Measurements from ENCODE around the gene GLUD1. TPM values are rescaled to one million over a fixed set of nuclear protein-coding genes. Genes with fewer than 3 reads are reported as not detected.

The GLUD1 gene
- total RNA-seq, 1 donor from 2014 or later: 123 TPM

DNA sequence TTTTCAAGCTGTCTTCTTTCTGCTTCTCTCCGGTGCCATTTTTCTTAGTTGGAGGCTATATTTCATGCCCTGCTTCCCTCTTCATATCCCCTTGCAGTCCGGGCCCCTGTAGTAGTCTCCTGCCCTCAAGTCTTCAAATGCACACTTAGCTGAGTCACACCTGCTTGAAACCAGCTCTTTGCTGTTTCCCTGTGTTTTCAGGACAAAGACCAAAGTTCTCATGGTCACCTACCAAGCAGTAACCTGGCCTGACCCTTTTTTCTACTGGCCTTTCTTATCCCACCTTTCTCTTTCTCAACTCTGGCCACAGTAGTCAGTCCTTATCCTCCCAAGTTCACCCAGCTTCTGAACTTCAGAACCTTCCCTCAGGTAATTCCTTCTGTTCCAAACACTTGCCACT is 28.5 kb downstream of the GLUD1 start:
- no peak overlapping the region for H3K4me3 Mint-ChIP-seq
- H3K9me3 Mint-ChIP-seq: no peaks in the 10 kb centered on the region
- no peak overlapping the region for H3K27ac Mint-ChIP-seq
- TF ChIP-seq, protein P1, sequence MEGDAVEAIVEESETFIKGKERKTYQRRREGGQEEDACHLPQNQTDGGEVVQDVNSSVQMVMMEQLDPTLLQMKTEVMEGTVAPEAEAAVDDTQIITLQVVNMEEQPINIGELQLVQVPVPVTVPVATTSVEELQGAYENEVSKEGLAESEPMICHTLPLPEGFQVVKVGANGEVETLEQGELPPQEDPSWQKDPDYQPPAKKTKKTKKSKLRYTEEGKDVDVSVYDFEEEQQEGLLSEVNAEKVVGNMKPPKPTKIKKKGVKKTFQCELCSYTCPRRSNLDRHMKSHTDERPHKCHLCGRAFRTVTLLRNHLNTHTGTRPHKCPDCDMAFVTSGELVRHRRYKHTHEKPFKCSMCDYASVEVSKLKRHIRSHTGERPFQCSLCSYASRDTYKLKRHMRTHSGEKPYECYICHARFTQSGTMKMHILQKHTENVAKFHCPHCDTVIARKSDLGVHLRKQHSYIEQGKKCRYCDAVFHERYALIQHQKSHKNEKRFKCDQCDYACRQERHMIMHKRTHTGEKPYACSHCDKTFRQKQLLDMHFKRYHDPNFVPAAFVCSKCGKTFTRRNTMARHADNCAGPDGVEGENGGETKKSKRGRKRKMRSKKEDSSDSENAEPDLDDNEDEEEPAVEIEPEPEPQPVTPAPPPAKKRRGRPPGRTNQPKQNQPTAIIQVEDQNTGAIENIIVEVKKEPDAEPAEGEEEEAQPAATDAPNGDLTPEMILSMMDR (conservative IDR thresholded peaks at IDR 0.05): no peak
- no peak for DNase-seq (ENCODE audit: extremely low spot score, unreplicated experiment)
- no peaks in the 10 kb centered on the region for H3K4me1 Mint-ChIP-seq (ENCODE audit: unreplicated experiment)
- H3K36me3 Mint-ChIP-seq: peaks cover 45% of the 10 kb centered on the region
- no peaks in the 10 kb centered on the region for H3K27me3 Mint-ChIP-seq

DNA sequence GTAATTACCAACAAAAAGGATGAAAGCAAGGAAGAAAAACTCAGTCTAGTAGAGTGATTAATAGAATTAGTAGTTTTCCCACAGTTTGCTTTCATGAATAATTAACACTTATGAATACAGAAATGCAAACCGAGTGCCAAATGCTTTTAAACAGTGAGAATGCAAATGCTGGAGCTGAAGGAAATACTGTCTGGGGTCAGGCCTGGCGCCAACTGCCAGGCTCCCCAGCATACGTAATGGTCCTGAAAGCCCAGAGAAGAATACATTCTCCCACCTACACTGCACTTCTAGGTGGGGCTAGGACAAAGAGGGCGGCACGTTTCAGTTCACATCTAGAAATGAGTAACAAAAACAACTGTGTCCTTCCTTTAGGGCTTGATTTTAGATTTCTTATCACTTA is 30.0 kb downstream of the GLUD1 start:
- TF ChIP-seq, protein P1 (conservative IDR thresholded peaks at IDR 0.05): no peak
- peaks cover 54% of the 10 kb centered on the region for H3K36me3 Mint-ChIP-seq
- H3K9me3 Mint-ChIP-seq: no peaks in the 10 kb centered on the region
- no peak for DNase-seq (ENCODE audit: extremely low spot score, unreplicated experiment)
- no peaks in the 10 kb centered on the region for H3K27me3 Mint-ChIP-seq
- H3K27ac Mint-ChIP-seq: no peak overlapping the region
- H3K4me3 Mint-ChIP-seq: no peak overlapping the region
- H3K4me1 Mint-ChIP-seq (ENCODE audit: unreplicated experiment): no peaks in the 10 kb centered on the region

DNA sequence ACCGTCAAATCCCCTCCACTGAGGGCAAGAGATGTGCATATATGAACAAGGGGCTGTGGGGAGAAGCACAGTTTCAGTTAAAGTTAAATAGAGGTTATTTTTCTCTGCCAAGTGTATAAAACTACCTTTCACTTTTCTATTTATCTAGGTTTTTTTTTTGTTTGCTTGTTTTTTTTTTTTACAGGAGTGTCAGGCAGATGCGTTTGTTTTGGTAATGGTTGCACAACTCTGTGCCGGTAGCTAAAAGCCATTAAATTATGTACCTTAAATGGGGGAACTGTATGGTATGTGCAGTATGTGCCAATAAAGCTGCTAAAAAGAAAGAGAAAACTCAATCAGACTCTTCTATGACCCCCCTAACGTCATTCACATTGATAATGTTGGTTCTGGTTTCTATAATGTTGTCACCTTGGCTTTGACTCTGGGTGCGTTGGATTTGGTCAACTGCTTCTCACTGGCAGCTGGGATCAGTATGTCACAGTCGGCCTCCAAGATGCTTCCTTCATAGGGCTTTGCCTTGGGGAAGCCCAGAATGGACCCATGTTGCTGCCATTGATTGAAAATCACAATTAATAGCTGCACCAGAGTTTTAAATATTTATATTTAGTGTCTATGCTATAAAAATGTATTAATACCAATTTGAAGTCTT is 34.2 kb downstream of the GLUD1 start:
- H3K9me3 Mint-ChIP-seq: no peaks in the 10 kb centered on the region
- TF ChIP-seq, protein P1 (conservative IDR thresholded peaks at IDR 0.05): no peak

DNA sequence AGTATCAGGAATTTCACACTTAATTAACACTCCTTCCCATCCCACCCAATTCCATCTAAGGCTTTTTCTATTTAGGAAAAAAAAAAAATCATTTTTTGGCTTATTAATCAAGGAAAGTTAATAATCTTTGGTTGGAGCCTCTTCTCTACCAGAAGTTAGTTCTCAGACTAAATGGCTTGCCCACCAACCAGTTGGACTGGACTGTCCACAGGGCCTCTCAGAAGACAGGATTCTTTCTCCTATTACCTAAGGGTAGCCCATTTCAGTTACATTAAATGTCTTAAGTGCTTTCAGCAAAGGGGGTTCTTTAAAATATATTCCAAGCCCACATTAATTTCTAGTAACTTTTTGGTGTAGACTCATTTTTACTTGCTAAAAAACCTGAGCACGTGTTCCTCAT is 35.2 kb downstream of the GLUD1 start:
- no peaks in the 10 kb centered on the region for H3K27me3 Mint-ChIP-seq
- peaks cover 37% of the 10 kb centered on the region for H3K36me3 Mint-ChIP-seq

More for the DNA sequence above, 34.2 kb downstream of the GLUD1 start:
- Mint-ChIP-seq H3K27me3 (no peaks in the 10 kb centered on the region), H3K4me3 (no peak overlapping the region), H3K4me1 (ENCODE audit: unreplicated experiment) (no peaks in the 10 kb centered on the region), H3K27ac (no peak overlapping the region), H3K36me3 (peaks cover 37% of the 10 kb centered on the region)
- DNase-seq (ENCODE audit: extremely low spot score, unreplicated experiment): no peak

DNA sequence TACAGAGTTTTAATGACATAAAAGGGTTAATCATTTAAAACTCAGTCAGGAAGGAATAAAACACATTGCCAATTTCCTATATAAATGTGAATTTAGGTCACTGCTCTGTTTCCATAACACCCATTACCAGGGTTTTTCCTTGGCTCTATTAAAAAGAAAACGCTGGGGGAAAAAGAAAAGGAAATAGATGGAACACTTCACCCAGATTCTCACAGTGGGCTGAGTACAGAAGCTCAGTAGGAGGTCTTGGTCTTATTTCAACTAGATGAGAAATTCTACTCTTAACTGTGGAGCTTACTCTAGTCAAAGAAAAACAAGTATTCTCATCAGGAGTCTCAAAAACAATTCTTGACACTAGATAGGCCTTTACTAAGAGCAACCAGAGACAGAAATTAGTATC is 36.5 kb downstream of the GLUD1 start:
- Mint-ChIP-seq H3K27me3 (no peaks in the 10 kb centered on the region), H3K4me1 (ENCODE audit: unreplicated experiment) (no peaks in the 10 kb centered on the region), H3K4me3 (no peak overlapping the region), H3K9me3 (no peaks in the 10 kb centered on the region), H3K36me3 (peaks cover 30% of the 10 kb centered on the region), H3K27ac (no peak overlapping the region)
- DNase-seq (ENCODE audit: extremely low spot score, unreplicated experiment): no peak
- TF ChIP-seq, protein P1 (conservative IDR thresholded peaks at IDR 0.05): no peak

More for the DNA sequence above, 35.2 kb downstream of the GLUD1 start:
- Mint-ChIP-seq H3K9me3 (no peaks in the 10 kb centered on the region), H3K4me1 (ENCODE audit: unreplicated experiment) (no peaks in the 10 kb centered on the region), H3K4me3 (no peak overlapping the region), H3K27ac (no peak overlapping the region)
- TF ChIP-seq, protein P1 (conservative IDR thresholded peaks at IDR 0.05): no peak
- no peak for DNase-seq (ENCODE audit: extremely low spot score, unreplicated experiment)

All from type B pancreatic cell (in vitro differentiated cells).